Measurements from ENCODE around the gene ETV2. TPM values are rescaled to one million over a fixed set of nuclear protein-coding genes. Genes with fewer than 3 reads are reported as not detected.

The ETV2 gene
- polyA plus RNA-seq, 1 of the 3 experiments (the other 2 are of a cell fraction) = 1.6 TPM

GRCh38 chr19:35628565-35629331, 12.8 kb upstream of the ETV2 start, which contains the start of gene RBM42 (continued):
- no peak for TF ChIP-seq USF2 (IDR thresholded peaks at IDR 0.05; ENCODE audit: borderline replicate concordance, low read depth, low read length)
- no peak for TF ChIP-seq NFIC (IDR thresholded peaks at IDR 0.05; ENCODE audit: borderline replicate concordance)
- no peak for TF ChIP-seq USF1 (IDR thresholded peaks at IDR 0.05; ENCODE audit: borderline replicate concordance, low read depth)
- TF ChIP-seq TAF1 (IDR thresholded peaks at IDR 0.05; ENCODE audit: borderline replicate concordance, low read depth, low read length) = peak; percentile 48
- no peak for TF ChIP-seq ZBTB33 (IDR thresholded peaks at IDR 0.05; ENCODE audit: borderline replicate concordance, low read depth)
- TF ChIP-seq ELF1 (IDR thresholded peaks at IDR 0.05) = peak; percentile 83
- peak; percentile 43 for TF ChIP-seq POLR2AphosphoS5 (IDR thresholded peaks at IDR 0.05; ENCODE audit: low read depth, low read length)
- TF ChIP-seq RFX5 (IDR thresholded peaks at IDR 0.05; ENCODE audit: low read length) = peak; percentile 91
- TF ChIP-seq YY1 (IDR thresholded peaks at IDR 0.05; ENCODE audit: low read depth) = no peak

- ChIA-PET CTCF (no interaction called here), POLR2A (no interaction called here)
- Histone ChIP-seq H3K36me3 (replicated peaks in 1 of 2; ENCODE audit: control insufficient read depth in 1 of 2, insufficient read depth in 2 of 2, low read length in 1 of 2) (peaks cover 22 to 26% of the 10 kb centered on the region in 2 experiments), H3F3A (replicated peaks; ENCODE audit: insufficient read depth) (peaks cover 9% of the 10 kb centered on the region), H2AFZ (ENCODE audit: low read depth) (peak overlapping the region; percentile 66; the same call in 1 of the 2 replicates), H3K4me1 (ENCODE audit: control insufficient read depth in 1 of 2, insufficient read depth in 2 of 2, low read depth in 1 of 2, low read length in 1 of 2) (peaks cover 0 to 12% of the 10 kb centered on the region in 2 experiments; a peak in 2 of 4 replicates), H3K4me2 (peak overlapping the region; percentile 100), H3K4me3 (ENCODE audit: low read depth in 2 of 2, low read length in 1 of 2) (peak overlapping the region; percentile 86 to 96), H3K9me2 (no peaks in the 10 kb centered on the region), H3K79me2 (ENCODE audit: insufficient read depth) (peaks cover 17% of the 10 kb centered on the region), H4K20me1 (ENCODE audit: insufficient read depth) (no peaks in the 10 kb centered on the region), H3K27ac (ENCODE audit: low read depth in 2 of 2, low read length in 1 of 2) (peak overlapping the region; percentile 6 to 52; a peak in 2 of 4 replicates), H3K9me3 (no peaks in the 10 kb centered on the region), H3K9ac (peak overlapping the region; percentile 92), H3K27me3 (ENCODE audit: insufficient read depth) (no peaks in the 10 kb centered on the region)
- DNase-seq = no peak
- 3% methylated on average over 15 of the region's 15 CpGs for WGBS (ENCODE audit: low lambda C conversion rate)
- TF ChIP-seq CTCF (IDR thresholded peaks at IDR 0.05) = no peak
- TF ChIP-seq TEAD4 (IDR thresholded peaks at IDR 0.05; ENCODE audit: borderline replicate concordance, insufficient read depth) = no peak
- TF ChIP-seq USF1 (IDR thresholded peaks at IDR 0.05; ENCODE audit: borderline replicate concordance, low read depth) = no peak
- TF ChIP-seq ZBTB33 (IDR thresholded peaks at IDR 0.05; ENCODE audit: borderline replicate concordance, low read depth) = no peak
- no peak for TF ChIP-seq SIN3A (IDR thresholded peaks at IDR 0.05; ENCODE audit: borderline replicate concordance, low read depth, low read length)
- no peak for TF ChIP-seq REST (IDR thresholded peaks at IDR 0.05; ENCODE audit: low read depth, low read length)
- no peak for TF ChIP-seq GATA2 (CRISPR knock-in tag; IDR thresholded peaks at IDR 0.05)
- no peak for TF ChIP-seq JUND (IDR thresholded peaks at IDR 0.05)
- no peak for TF ChIP-seq TAF1 (IDR thresholded peaks at IDR 0.05; ENCODE audit: borderline replicate concordance, low read depth, low read length)
- TF ChIP-seq RCOR1 (IDR thresholded peaks at IDR 0.05; ENCODE audit: low read length) = no peak
- no peak for TF ChIP-seq GABPA (IDR thresholded peaks at IDR 0.05; ENCODE audit: low read depth)
These were observed 12.3 kb upstream of the ETV2 start for GRCh38 chr19:35629332-35629633.

All from SK-N-SH (cell line).